Testis (tissue), 3 donors: ENCODE results near the gene ARHGAP44. TPM values are rescaled to one million over a fixed set of nuclear protein-coding genes. Genes with fewer than 3 reads are reported as not detected.

ENCODE experiments used
- DNase-seq: peaks from one replicate; pipeline ENCODE4 v3.0.0-alpha.2; 2019
- H3K27ac ChIP-seq, 2 donors: fragments of 200-600 bp; sonication (generic); one replicate each; pipeline ENCODE4 v1.5.1; 2019
- H3K27me3 ChIP-seq: fragments of 200-600 bp; sonication (generic); one replicate; pipeline ENCODE4 v1.5.1; 2019
- H3K36me3 ChIP-seq: fragments of 200-600 bp; sonication (generic); one replicate; pipeline ENCODE4 v1.5.1; 2017; ENCODE audit warnings: low read depth; ENCODE audit errors: missing control alignments
- H3K4me1 ChIP-seq: fragments of 200-600 bp; sonication (generic); one replicate; pipeline ENCODE4 v1.5.1; 2019
- H3K4me3 ChIP-seq, 2 donors: fragments of 200-600 bp; sonication (generic); one replicate each; pipeline ENCODE4 v1.5.1; 2017 to 2019
- H3K9me3 ChIP-seq: fragments of 200-600 bp; sonication (generic); one replicate; pipeline ENCODE4 v1.5.1; 2017
- CTCF ChIP-seq, 3 experiments: fragments of 450-650 bp in 2 of 3; fragments of 200-600 bp in 1 of 3; sonication (generic) in 1 of 3; IDR thresholded peaks; one replicate each; pipeline ENCODE4 v1.5.1; 2016 to 2019; ENCODE audit warnings: antibody characterized with exemption in 3 of 3, mild to moderate bottlenecking in 2 of 3, moderate library complexity in 1 of 3
- POLR2A ChIP-seq: fragments of 450-650 bp; IDR thresholded peaks from one replicate; pipeline ENCODE4 v1.6.1; 2017; ENCODE audit warnings: antibody characterized with exemption, mild to moderate bottlenecking, moderate library complexity
- WGBS, 2 donors: methylation state at CpG; one replicate each; pipeline ENCODE4 v1.1.5; 2018; 5-methylcytosine and 5-hydroxymethylcytosine counted together
- intact Hi-C: fragments of 100-400 bp; cut with DNase I; formaldehyde crosslinking; loops from one replicate; pipeline ENCODE4 v1.15.1; 2023; ENCODE audit warnings: low total_unique reads
- polyA plus RNA-seq: library from polyadenylated mRNA; stranded (reverse); fragments of 350-450 nt; fragmentation: Illumina TruSeq; extraction: RNeasy Lipid Tissue Mini Kit (QIAGEN cat#74804); gene quantifications from one replicate; pipeline ENCODE4 v1.2.3, GENCODE V29; 2014; ENCODE audit warnings: low read depth, low replicate concordance; ENCODE audit not compliant: insufficient read depth
- total RNA-seq, 2 donors: library from RNA; depleted of rRNA; stranded (reverse); fragments of >200 nt; gene quantifications; one replicate each; pipeline ENCODE4 v1.2.3, GENCODE V29; 2016

Gene ARHGAP44
- total and polyA plus RNA-seq, 3 donors from 2014 or later: 9.3 to 11.3 (median 11.0) TPM

GRCh38 chr17:12744786-12745185, 44.5 kb upstream of the ARHGAP44 start:
- H3K36me3 ChIP-seq: no peaks in the 10 kb centered on the region
- TF ChIP-seq CTCF (IDR thresholded peaks at IDR 0.05): no peak
- no peak for TF ChIP-seq POLR2A
- H3K27ac ChIP-seq: no peak overlapping the region
- 96% methylated on average over 1 of the region's 1 CpG for WGBS, 2 donors
- peaks cover 6% of the 10 kb centered on the region for H3K4me1 ChIP-seq
- intact Hi-C loops: no loop called here
- no peaks in the 10 kb centered on the region for H3K9me3 ChIP-seq
- H3K27me3 ChIP-seq: no peaks in the 10 kb centered on the region
- no peak for DNase-seq
- no peak overlapping the region for H3K4me3 ChIP-seq

GRCh38 chr17:12745486-12745885, 43.8 kb upstream of the ARHGAP44 start:
- intact Hi-C loops: no loop called here

GRCh38 chr17:12756786-12757185, 32.5 kb upstream of the ARHGAP44 start:
- Histone ChIP-seq H3K4me1 (no peaks in the 10 kb centered on the region), H3K27me3 (no peaks in the 10 kb centered on the region), H3K36me3 (no peaks in the 10 kb centered on the region), H3K27ac (no peak overlapping the region), H3K9me3 (no peaks in the 10 kb centered on the region), H3K4me3 (no peak overlapping the region)
- no peak for TF ChIP-seq POLR2A
- no peak for TF ChIP-seq CTCF (IDR thresholded peaks at IDR 0.05)
- DNase-seq: no peak
- intact Hi-C loops: no loop called here

More at GRCh38 chr17:12745486-12745885, 43.8 kb upstream of the ARHGAP44 start:
- TF ChIP-seq POLR2A (no peak), CTCF (IDR thresholded peaks at IDR 0.05) (no peak)
- 82 to 90% methylated on average over 7 of the region's 7 CpGs for WGBS, 2 donors
- Histone ChIP-seq H3K36me3 (no peaks in the 10 kb centered on the region), H3K27me3 (no peaks in the 10 kb centered on the region), H3K4me3 (no peak overlapping the region), H3K27ac (no peak overlapping the region), H3K4me1 (peaks cover 6% of the 10 kb centered on the region), H3K9me3 (no peaks in the 10 kb centered on the region)
- DNase-seq: no peak

DNA sequence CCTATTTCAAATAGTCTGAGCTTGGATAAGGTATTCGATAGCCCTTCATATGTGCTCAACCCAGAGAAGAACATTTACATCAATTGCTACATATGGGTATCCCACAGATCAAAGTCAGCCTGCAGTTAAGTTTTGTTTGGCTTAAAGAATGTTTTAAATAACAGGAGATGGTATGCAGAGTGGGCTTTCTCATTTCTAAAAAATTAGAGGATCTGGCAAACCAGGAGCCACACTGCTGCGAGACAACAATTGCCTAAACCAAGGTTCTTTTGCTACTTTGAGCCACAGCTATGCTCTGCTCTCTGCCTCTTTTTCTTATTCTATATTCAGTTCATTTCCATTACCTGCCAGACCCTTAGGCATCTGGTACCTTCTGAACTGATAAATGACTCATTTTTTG, 30.2 kb upstream of the ARHGAP44 start:
- TF ChIP-seq CTCF (IDR thresholded peaks at IDR 0.05): no peak
- H3K36me3 ChIP-seq: no peaks in the 10 kb centered on the region
- H3K9me3 ChIP-seq: no peaks in the 10 kb centered on the region
- no peaks in the 10 kb centered on the region for H3K27me3 ChIP-seq
- WGBS, 2 donors: 41 to 71% methylated on average over 2 of the region's 2 CpGs
- no peak overlapping the region for H3K27ac ChIP-seq
- no peaks in the 10 kb centered on the region for H3K4me1 ChIP-seq
- intact Hi-C loops: no loop called here
- no peak overlapping the region for H3K4me3 ChIP-seq
- DNase-seq: no peak

DNA sequence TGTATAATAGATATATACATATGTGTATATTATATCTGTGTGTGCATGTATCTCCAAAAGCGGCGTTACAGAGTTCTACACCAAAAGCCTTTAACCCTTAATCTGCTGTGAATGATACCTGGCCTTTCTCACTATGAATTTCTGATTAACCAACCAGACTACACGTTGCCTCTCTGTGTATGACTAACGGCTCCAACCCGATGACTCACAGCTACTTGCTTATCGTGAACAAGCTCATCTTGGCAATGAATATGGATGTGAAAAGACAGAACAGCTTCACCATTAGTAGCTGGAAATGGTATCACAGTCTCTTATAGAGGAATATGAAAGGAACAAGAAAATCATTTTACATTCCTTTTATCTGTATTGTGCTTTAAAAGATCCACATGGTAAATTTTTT, 23.8 kb upstream of the ARHGAP44 start:
- Histone ChIP-seq H3K4me3 (no peak overlapping the region), H3K27me3 (no peaks in the 10 kb centered on the region), H3K36me3 (no peaks in the 10 kb centered on the region), H3K4me1 (no peaks in the 10 kb centered on the region), H3K9me3 (no peaks in the 10 kb centered on the region), H3K27ac (no peak overlapping the region)
- intact Hi-C loops: no loop called here
- no peak for DNase-seq
- 54 to 60% methylated on average over 6 of the region's 6 CpGs for WGBS, 2 donors
- TF ChIP-seq CTCF (IDR thresholded peaks at IDR 0.05) (no peak), POLR2A (no peak)
